Right lung (tissue), 5 donors: ENCODE measurements around the gene ZNF497. TPM values are rescaled to one million over a fixed set of nuclear protein-coding genes. Genes with fewer than 3 reads are reported as not detected.
"Not testable (repeated sequence)": the region's sequence is repeated elsewhere in the genome, so short reads cannot be mapped to it uniquely, and the experiment has no call there.

Experiments
- DNase-seq, 2 donors: peaks; one replicate each; pipeline ENCODE4 v3.0.0-alpha.2; 2013
- polyA plus RNA-seq, 5 donors: library from polyadenylated mRNA; unstranded; fragments of 120-200 nt; gene quantifications; one replicate each; pipeline versions ENCODE4 v1.2.1 to v1.2.3, GENCODE V29; 2013; ENCODE audit warnings: inconsistent platforms in 1 of 5, low replicate concordance in 1 of 5; ENCODE audit not compliant: insufficient read length in 5 of 5, insufficient read depth in 1 of 5

ZNF497 gene
- polyA plus RNA-seq, 5 donors: 2.5 to 4.7 (median 3.0) TPM

DNA sequence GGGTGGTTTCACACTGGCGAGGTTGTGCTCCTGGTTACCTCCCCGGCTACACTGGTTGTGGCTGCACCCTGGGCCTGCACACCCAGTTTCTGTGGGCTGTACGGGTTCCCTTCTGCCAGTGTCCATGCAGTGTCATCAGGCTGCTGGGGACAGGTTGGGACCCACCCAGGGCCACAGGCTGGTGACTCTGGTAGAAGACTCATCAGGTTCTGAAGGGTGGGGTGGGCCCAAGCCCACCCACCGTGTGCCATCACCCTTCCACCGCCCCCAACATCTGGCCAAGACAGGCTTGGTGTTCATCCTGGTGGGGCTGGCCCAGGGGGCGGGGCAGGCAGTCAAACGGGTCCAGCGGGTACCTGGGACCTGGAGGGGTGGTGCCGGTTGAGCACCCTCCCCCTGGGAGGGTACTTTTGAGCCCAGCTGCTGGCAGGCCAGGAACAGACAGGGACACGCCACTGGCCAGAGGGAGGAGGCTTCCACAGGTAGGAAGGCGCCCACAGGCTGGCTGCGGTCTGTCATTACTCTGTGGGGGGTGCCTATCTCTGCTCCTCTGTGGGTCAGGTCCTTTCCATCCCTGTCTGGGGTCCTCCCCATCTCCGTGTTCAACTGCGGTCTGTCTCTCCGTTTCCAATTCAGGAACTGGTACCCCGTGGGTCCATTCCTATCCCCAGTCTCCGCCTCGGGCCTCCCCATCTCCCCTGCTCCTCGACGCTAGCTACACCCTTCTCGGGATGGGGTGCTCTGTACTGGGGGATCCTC, 32.8 kb upstream of the ZNF497 start, which contains the start of gene RNF225:
TSS of gene RNF225 (plus strand) at position 437 of the 759 bp plus-strand sequence. CDS start 434 bp downstream, outside the sequence.
- DNase-seq: no peak

DNA sequence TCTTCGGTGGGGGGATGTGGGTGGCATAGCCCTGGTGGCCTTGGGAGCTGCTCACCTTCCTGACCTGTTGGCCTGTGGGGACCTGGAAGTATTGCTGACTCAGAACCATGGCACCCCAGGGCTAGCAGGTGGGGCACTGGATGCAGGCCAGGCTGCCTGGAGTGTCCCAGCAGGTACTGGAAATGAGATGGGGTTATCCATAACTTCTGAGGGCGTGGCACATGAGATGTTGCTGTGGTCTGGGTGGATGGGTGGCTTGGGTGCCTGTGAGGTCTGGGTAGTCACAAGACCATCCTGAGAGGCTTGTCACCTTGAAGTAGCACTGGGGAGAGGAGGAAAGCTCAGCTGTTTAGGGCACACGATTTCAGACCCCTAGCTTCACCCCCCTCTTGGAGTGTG, 32.3 kb upstream of the ZNF497 start:
- DNase-seq: no peak

DNA sequence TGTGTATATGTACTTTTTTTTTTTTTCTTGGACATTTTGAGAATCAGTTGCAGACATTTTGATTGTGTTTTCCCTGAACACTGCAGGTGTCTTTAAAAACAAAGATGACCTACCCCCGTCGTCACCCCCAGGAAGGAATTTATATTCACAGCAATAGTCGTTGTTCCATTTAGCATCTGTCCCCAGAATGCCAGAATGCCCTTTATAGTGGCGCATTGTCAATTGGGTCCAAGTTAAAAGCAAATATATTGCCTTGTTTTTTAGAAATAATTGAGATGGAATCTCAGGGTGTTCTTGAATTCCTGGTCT, 31.1 kb upstream of the ZNF497 start:
- DNase-seq: no peak

DNA sequence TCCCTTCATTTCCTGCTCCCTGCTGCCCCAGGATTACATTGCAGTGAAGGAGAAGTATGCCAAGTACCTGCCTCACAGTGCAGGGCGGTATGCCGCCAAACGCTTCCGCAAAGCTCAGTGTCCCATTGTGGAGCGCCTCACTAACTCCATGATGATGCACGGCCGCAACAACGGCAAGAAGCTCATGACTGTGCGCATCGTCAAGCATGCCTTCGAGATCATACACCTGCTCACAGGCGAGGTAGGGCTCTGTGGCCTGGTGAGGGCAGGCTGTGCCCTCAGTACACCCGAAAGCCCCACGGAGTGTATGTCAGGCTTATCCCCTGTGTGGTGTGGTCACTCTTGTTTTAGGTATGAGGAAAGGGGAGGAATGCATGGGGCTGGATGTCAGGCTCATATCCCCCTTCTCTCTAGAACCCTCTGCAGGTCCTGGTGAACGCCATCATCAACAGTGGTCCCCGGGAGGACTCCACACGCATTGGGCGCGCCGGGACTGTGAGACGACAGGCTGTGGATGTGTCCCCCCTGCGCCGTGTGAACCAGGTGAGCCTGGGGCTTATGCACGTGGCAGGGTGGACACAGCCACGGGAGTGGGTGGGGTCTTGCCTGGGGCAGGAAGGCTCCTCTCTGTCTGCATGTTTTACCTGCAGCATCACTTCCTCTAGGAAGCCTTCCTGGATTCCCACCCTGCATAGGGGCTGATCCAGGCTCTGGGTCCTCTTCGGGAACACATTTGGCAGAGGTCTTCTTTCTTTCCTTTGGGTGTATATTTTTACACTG, 30.6 kb upstream of the ZNF497 start:
- DNase-seq: no peak

DNA sequence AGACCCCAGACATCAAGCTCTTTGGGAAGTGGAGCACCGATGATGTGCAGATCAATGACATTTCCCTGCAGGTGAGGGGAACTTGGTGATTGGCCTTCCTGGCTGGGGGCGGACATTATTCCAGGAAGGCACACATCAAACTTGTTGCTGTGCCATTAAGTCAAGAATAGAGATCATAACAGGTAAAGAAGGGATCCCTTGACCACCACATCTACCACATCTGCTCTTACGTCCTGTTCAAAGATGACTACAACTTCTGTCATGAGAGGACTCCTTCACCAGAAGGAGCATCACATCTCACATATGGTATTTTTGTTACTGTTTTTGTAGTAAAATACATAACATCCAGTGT, 25.6 kb upstream of the ZNF497 start:
- DNase-seq: no peak

DNA sequence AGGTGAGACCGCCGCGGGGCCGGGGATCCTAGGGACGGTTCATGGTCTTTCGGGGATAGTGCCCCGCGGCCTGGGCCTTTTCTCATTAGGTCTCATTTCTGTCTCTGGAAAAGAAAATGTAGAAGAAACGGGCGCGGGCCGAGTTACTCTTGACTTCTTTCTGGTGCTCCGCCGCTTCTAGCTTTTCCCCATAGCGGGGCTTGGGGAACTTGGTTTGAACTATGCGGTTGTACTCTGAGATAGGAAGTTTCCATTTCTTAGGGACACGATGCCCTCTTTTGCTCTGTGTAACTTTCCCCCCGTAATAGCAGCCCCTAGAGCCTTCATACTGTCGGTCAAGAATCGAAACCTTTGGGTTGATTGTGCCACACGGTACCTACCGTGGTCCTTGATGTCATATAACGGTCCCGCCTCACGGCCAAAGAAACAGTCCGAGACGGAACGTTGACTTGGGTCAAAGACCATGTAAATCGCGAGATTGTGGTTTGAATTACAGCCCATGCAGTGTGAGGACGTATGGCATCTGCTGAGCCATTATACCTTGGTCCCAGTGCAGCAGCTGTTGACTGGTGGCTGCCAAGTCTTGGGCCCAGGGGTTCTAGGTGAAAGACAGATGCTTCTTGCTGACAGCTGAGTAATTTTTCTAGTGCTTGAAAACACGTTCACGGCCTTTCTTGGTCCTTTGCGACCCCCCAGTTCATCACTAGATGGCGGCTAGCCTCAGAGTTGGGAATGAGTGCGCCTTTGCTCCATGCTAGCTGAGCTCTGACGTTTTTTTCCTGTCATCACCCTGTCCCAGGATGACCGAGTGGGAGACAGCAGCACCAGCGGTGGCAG, 25.0 kb upstream of the ZNF497 start:
- DNase-seq: no peak

DNA sequence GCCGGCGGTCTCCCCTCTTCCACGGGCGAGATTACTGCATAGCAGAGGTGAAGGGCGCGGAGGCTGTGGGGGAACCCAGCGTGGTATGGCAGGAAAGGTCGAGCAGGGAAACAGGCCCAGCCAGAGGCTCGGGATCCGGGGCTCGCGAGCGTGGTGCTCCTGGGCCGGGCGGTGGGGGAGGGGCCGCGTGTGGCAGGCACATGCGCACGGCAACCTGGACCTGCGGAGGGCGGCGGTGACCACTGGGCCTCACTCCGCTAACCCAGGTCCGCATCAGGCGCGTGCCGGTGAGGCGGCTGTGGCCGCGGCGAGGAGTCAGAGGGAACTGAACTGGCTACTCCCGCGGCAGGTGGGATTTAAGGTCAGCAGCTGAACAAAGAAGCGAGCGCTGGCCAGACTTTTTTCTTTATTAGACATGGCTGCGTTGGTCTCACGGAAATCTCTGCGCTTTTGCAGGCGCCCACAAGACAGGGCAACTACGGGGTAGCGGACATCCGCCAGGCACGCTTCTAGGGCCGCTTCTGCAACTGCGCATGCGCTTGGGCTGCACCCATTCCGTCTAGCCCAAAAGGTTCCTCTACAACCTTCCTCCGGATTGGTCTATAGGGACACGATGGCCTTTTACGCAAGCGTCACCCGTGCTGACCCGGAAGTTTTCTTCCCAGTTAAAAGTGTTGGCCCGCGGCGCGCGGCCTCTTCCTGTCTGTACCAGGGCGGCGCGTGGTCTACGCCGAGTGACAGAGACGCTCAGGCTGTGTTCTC, 24.2 kb upstream of the ZNF497 start, which contains the start of gene RPS5:
TSS of gene RPS5 (plus strand) at position 694 of the 762 bp plus-strand sequence. CDS start 869 bp downstream, outside the sequence.
- DNase-seq: peak; percentile 97

DNA sequence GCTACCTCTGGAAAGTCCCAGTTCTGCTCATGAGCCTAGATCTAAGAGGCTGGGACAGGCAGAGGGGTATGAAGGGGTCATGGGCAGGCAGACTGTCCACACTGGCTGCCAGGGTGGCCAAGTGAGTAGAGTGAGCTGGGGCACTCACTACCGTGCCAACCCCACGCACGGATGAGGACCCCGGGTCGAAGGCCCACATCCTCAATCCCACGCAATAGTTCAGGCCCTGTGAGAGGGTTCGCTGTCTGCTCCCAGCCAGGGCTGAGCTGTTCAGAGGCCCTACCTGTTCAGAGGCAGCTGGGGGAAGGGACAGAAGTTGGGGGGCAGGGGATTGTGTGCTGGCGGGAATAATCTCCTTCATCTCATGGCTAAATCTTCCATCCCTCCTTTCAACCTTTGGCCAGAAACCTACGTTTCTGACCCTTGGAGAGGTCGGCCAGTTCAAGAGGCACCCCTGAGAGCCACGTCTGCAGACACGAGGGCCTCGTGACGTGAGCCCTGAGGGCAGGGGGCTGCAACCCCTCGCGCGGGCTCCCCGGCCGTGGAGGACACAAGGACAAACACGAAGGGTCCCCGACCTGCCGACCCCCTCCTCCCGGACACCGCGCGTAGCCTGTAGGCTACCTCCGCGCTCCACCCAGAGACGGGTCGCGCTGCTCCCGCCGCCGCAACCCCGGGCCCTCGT, 23.5 kb upstream of the ZNF497 start:
- no peak for DNase-seq

DNA sequence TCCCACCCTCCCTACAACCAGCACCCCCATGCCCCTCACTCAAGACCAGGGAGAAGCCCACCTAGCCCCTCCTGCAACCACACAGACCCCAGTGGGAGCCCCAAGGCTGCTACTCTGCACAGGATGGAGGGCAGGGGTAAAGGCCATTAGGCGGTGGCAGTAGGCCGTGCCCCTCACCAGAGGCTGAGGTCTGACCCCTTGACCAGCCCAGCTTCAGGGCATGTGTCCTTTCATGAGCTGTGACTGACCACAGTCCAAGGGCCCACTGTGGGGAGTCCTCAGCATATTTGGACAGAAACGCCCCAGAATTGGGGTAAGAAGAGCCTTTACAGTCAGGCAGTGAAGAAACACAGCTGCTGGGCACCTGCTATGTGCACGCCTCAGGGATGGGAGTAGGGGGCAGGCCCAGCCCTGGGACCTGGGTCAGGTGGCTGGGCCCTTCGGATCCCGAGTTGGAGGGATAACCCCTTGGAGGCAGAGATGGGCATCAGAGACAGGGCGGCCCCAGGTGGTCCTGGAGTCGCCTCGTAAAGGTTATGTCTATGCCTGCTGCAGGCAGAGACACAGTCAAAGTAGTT, 22.9 kb upstream of the ZNF497 start:
- no peak for DNase-seq

DNA sequence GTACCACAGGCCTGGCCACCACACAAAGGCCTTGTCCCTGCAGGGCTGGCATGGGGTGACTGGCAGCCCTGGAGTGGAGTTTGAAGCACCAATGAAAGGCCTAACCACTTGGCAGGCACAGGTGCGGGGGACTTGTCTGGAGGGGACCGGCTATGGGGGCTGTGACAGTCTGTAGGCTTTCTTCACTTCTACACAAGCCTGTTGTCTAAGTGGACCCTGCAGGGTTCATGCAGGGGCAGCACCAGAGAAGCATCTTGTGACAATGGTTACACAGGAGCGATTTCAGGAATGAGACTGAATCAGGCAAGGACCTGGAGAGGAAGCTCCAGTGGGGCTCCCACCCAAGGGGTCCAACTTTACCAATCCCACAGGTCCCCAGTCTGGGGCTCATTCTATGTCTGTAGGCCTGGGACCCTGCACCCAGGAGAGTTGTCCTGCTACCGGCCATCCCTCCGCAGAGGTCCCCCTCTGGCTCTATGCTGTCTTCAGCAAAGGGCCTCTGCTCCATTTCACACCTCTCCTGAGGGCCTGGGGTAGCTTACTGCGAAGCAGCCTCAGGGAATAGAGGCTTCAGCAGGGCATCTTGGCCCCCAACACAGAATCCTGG, 20.5 kb upstream of the ZNF497 start:
- no peak for DNase-seq

DNA sequence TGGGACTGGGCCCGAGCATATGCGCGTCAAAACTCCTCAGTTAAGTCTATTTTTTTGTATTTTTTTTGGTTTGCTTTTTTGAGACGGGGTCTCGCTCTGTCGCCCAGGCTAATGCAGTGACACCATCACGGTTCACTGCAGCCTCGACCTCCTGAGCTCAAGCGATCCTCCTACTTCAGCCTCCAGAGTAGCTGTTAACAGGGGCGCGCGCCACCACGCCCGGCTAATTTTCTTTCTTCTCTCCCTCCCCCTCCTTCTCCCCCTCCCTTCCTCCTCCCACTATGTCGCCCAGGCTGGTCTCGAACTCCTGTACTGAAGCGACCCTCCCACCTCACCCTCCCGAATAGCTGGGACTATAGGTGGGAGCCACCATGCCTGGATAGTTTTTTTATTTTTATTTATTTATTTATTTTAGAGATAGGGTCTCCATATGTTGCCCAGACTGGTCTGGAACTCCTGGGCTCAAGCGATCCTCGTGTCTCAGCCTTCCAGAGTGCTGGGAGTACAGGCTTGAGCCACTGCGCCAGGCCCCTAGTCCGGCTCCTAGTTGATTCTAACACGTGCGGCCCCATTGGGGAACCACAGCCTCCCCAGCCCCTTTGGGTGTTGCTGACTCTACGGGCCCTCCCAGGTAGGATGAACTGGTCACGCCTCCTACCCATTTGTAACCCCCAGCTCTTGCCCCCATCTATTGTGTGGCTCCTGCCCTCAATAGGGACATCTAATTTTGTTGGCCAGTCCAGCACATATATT, 19.1 kb upstream of the ZNF497 start:
- DNase-seq: no peak

DNA sequence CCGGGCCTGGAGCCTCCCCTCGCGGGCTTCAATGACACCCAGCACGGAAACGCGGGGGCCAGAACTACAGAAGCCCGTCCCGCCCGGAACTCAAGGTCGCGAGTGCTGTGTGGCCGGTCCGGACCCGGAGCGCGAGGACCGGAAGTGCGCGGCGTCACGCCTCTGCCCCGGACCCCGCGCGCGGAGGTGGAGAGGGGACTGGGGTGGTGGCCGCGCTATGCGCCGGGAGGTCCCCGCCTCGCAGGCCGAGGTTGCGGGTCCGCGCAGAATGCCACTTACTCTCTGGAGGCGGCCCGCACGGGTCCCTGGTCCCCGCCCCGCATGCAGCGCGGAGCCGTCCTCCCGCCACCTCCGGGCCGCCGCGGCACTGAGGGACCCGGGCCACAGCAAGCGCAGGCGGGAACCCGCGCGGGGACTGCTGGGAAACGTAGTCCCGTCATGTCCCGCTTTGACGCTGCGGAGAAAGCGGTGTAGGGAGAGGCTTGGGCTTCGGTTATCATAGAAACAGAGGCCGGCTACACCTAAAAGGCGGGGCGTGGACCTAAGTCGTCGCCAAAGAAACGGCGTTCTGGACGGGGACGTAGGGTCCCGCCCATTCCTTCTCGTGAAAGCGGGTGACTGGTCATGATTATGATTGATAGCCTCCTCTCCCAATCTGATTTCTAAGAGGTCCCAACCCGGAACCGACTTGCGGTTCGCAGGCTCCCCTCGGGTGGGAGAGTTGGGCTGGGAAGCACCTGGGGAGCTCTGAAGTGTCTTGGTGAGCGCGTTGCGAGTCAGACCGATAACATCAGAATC, 18.3 kb upstream of the ZNF497 start, which contains the start of gene ZNF837:
TSS of gene ZNF837 (minus strand) at position 369 of the 798 bp plus-strand sequence. CDS start 11,698 bp downstream, outside the sequence.
- DNase-seq: peak; percentile 99

DNA sequence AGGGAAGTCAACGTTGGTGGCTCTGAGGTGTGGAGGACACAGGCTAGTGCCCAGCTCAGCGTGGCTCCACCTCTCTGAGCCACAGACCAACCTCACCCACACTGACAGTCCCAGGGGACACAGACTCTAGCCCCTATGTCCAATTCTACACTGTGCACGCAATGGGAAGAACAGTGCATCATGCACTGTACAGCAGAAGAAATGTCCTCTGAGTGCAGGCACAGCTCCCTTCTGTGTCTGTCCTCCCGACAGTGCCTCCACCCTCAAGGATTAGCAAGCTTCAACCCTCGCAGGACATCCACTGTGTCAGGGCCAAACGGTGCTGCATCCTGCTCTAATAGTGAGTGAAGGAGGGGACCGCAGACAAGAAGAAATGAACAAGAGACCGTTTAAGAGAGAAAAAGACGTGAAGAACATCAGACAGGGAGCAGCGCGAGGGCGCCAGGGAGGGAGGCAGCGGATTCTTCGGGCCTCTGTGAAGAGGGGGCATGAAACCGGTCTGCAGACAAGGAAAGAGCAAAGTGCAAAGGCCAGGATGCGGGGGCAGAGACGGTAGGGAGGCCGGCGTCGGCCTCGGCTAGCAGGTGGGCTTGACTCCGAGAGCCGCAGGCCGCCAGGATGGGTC, 17.6 kb upstream of the ZNF497 start:
- DNase-seq: no peak

DNA sequence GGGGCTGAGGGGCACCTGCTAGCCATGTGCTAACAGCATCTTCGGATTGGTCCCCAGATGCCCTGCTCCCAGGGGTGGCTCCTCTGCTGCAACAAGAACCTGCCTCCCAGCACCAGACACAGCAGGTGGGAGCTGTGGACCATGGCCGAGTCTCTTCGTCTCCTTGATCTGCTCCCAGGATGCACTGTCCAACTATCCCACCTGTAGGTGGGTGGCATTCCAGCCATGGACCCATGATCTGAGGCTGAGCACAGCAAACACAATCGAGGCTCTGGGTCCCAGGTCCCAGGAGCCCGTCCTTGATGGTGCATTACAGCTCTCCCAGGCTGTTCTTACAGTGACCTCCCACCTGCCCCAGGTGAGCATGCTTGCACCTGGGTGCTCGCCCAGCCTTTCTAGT, 16.7 kb upstream of the ZNF497 start:
- no peak for DNase-seq

DNA sequence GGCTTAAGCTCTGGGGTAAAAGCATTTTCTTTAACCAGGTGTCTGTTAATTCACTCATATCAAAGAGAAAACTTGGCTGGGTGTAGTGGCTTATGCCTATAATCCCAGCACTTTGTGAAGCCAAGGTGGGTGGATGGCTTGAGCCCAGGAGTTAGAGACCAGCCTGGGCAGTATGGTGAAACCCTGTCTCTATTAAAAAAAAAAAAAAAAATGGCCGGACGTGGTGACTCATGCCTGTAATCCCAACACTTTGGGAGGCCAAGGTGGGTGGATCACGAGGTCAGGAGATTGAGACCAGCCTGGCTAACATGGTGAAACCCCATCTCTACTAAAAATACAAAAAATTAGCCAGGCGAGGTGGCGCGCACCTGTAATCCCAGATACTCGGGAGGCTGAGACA, 14.2 kb upstream of the ZNF497 start:
- DNase-seq: not testable (repeated sequence)

DNA sequence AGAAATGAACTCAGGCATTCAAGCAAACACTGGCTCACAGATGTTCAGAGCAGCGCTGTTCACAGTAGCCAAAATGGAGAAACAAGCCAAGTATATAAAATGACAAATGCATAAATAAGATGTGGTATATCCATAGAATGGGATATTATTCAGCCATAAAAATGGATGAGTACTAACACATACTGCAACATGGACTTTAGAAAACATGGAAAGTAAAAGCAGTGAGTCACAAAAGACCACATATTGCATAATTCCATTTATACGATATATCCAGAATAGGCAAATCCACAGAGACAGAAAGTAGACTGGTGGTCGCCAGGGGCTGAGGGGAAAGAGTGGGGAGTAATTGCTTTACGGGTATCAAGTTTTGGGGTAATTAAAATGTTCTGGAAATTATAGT, 11.6 kb upstream of the ZNF497 start:
- DNase-seq: no peak

DNA sequence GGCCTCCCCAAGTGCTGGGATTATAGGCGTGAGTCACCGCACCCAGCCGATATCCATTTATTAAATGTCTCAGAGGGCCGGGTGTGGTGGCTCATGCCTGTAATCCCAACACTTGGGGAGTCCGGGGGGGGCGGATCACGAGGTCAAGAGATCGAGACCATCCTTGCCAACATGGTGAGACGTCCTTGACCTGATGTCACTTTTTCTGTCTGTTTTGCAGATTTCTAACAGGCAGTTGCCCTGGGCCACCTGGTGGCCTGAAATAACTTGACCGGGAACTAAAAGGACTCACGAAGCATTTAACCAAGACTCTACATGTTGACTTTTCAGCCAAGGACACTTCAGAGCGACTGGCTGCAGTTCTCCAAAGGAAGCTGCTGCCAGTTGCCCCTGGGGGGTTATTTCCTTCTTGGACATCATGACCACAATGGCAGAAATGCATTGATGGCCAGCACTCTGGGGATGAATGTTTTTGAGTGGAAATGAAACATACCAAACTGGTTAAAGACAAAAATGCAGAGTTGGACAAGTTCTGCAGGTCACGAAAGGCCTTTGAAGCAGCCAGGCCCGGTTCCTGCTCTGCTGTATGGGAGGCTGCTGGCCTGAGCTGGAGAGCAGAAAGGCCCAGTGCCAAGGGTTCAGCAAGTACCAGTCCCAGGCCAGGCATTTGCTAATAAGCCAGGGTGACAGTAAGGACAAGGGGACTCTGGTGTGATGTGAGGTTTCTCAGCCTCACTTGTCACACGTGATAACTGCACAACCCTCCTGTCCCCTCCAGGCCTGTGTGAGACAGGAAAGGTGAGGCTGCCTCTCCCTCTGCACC, 10.0 kb upstream of the ZNF497 start:
- DNase-seq: no peak
